ENCODE results near the gene ZNF771.

The ZNF771 gene

GRCh38 chr16:30399435-30400186 lies 7.8 kb upstream of the ZNF771 start:
- DNase-seq, result no peak

DNA sequence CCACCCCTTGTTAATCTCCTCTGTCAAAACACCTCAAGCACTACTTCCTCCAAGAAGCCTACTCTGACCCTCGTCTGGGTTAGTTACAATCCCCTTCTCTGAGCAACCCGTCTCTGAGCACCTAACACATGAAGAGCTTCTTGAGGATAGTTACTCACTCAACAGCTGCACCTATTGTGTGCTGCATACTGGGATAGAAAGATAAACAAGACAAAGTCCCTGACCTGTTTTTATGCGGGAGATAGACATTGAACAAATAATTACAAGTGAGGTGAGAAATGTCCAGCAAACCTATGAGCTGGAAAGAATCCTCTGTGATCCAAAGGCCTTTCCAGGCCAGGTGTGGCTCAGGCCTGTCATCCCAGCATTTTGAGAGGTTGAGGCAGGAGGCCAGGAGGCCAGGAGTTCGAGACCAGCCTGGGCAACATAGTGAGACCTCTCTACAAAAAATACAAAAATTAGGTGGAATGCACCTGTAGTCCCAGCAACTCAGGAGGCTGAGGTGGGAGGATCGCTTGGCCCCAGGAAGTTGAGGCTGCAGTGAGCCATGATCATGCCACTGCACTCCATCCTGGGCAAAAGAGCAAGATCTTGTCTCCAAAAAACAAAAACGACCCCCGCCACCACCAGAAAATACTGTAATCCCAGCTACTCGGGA lies 5.5 kb upstream of the ZNF771 start:
- no peak for DNase-seq

GRCh38 chr16:30406795-30407101 lies 658 bp upstream of the ZNF771 start:
- no peak for DNase-seq

GRCh38 chr16:30407804-30408534 lies 563 bp downstream of the ZNF771 start:
- DNase-seq, result no peak

GRCh38 chr16:30409125-30410060 lies 2.0 kb downstream of the ZNF771 start:
- peak; percentile 79 to 99 for DNase-seq

GRCh38 chr16:30413112-30413806 lies 5.9 kb downstream of the ZNF771 start:
- no peak for DNase-seq

GRCh38 chr16:30414159-30414558 lies 6.8 kb downstream of the ZNF771 start:
- no peak for DNase-seq

DNA sequence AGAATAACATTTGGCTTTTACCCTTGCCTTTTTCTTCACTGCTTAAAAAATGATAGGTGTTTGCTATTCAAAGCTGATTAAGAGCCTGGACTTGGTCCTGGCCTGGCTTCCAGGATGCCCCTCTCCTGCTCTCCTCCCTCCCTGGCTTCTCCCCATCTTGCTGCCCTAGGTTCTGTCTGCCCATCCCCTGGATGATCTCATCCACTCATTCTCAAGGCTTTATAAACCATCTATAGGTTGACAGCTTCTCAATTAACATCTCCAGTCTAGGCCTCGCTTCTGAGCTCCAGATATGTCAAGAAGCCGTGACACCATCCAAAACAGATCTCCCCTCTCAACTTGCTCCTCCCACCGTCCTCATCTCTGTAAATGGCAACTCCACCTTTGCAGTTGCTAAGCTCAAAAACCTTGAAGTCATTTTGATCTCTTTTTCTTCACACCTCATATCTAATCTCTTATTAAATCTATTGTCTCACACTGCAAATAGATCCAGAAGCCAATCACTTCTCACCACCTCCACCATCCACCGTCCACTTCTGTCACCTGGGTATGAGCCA lies 8.7 kb downstream of the ZNF771 start:
- DNase-seq, result no peak

GRCh38 chr16:30416624-30417528 lies 9.5 kb downstream of the ZNF771 start:
- no peak for DNase-seq

- peak; percentile 66 to 76 for DNase-seq
Measured at GRCh38 chr16:30417529-30418349, 10.3 kb downstream of the ZNF771 start.

- DNase-seq, result no peak
Measured at GRCh38 chr16:30418350-30419181, 11.2 kb downstream of the ZNF771 start.

GRCh38 chr16:30421010-30421409 lies 13.6 kb downstream of the ZNF771 start:
- no peak for DNase-seq

GRCh38 chr16:30428055-30428454 lies 20.6 kb downstream of the ZNF771 start:
- no peak for DNase-seq

DNA sequence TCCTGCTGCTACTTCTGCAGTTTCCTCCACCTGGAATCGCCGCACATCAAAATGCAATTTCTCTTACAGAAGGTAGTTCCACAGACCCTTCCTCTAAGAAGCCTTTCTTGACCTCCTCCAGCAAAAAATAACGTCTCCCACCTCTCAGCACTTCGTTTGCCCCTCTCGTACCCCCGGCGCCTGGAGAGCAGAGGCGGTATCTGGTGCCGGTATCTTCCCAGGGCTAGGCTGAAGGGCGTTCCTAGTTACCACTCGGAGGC lies 21.9 kb downstream of the ZNF771 start:
- DNase-seq, result no peak

DNA sequence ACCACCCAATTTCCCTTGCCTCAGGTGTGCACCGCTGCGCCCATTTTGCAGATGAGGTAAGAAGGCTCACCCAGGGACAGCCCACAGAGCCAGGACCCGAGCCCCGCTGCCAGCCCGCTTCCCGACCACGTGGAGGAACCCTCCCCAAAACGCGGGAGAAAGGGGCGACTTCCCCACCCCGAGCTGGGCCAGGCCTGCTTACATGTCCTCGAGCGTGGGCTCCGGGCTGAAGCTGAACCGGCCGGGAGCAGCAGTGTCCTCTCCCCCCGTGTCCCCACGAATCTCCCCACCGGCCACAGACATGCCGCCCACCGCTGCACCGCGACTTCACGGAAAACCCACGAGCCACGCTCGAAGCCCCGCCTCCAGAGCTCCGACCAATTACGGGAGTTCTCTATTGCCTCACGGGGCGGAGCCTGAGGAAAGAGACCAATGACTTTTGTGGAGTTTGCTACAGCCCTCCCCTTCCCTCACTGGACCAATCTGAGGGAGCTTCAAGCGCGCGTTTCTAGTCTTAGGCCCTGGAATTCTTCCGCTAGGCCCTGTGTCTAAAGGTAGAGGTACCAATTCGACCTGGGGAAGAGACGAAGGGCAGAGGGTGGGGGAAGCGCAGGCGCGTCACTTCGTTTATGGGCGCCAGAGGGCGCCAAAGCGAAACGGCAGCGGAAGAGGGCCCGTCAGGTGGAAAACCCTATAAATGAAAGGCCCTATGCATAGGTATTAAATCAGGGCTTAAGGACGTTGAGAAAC lies 22.4 kb downstream of the ZNF771 start, which contains the start of gene DCTPP1:
TSS of gene DCTPP1 (minus strand) at position 353 of the 750 bp plus-strand sequence. CDS start at position 303, 50 bp downstream.
- DNase-seq, result peak; percentile 98

GRCh38 chr16:30430428-30430970 lies 23.1 kb downstream of the ZNF771 start:
- DNase-seq, result no peak

GRCh38 chr16:30434852-30435251 lies 27.4 kb downstream of the ZNF771 start:
- no peak for DNase-seq

DNA sequence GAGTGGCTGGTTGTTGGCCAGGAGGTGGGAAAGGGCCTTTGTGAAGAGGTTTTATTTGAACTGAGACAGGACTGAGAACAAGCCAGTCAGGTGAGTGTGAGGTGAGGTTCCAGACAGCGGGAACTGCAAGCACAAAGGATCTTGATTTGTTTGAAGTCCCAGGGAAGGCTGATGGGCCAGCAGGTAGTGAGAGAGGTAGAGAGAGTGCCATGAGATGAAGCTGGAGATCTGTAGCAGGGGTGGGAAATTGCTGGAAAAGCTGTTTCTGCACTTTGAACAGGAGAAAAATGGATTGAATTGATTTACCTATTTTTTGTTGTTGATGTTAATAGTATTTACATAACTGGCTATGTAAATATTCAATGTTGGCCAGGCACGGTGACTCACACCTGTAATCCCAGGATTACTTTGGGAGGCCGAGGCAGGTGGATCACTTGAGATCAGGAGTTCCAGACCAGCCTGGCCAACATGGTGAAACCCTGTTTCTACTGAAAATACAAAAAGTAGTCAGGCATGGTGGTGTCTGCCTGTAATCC lies 30.2 kb downstream of the ZNF771 start:
- DNase-seq, result no peak

Measured in inflammatory macrophage treated with lipopolysaccharide for 1 hour (primary cell).